DND-41 (cell line): ENCODE measurements around the gene GNMT.
"Not testable (repeated sequence)": the region's sequence is repeated elsewhere in the genome, so short reads cannot be mapped to it uniquely, and the experiment has no call there.

ENCODE experiments used
- ATAC-seq: fragments of 200-7000 bp; cut with Tn5 transposase; 3 replicates; pipeline ENCODE4 v1.9.1; 2021; ENCODE audit warnings: low read depth; ENCODE audit not compliant: insufficient read depth
- DNase-seq: peaks from one replicate; pipeline ENCODE4 v3.0.0-alpha.2; 2020
- H2AFZ ChIP-seq: 2 replicates; pipeline ENCODE4 v1.6.0; 2012; ENCODE audit warnings: low read depth, low read length
- H3K27ac ChIP-seq: 2 replicates; pipeline ENCODE4 v1.5.1; 2012; ENCODE audit warnings: low read length, inconsistent platforms
- H3K27me3 ChIP-seq: fragments of 200-600 bp; sonication (generic); 2 replicates; pipeline ENCODE4 v1.6.0; 2012; ENCODE audit warnings: low read length, mild to moderate bottlenecking, inconsistent platforms; ENCODE audit not compliant: insufficient read depth, poor library complexity
- H3K36me3 ChIP-seq: 2 replicates; pipeline ENCODE4 v1.5.1; 2012; ENCODE audit warnings: low read length, inconsistent platforms; ENCODE audit not compliant: insufficient read depth
- H3K4me1 ChIP-seq: 2 replicates; pipeline ENCODE4 v1.5.1; 2012; ENCODE audit warnings: mild to moderate bottlenecking, low read length; ENCODE audit not compliant: insufficient read depth
- H3K4me2 ChIP-seq: 2 replicates; pipeline ENCODE4 v1.6.0; 2012; ENCODE audit warnings: mild to moderate bottlenecking, moderate library complexity, low read length, inconsistent platforms; ENCODE audit not compliant: insufficient read depth
- H3K4me3 ChIP-seq, 2 experiments: fragments of 200-600 bp in 1 of 2; shearing (Covaris generic) in 1 of 2; 2 replicates each; pipeline ENCODE4 v1.5.1; 2012 to 2016; ENCODE audit warnings: inconsistent platforms in 2 of 2, low read length in 2 of 2, mild to moderate bottlenecking in 2 of 2, low read depth in 1 of 2, moderate library complexity in 1 of 2
- H3K79me2 ChIP-seq: 2 replicates; pipeline ENCODE4 v1.6.0; 2012; ENCODE audit warnings: low read length, inconsistent platforms; ENCODE audit not compliant: insufficient read depth
- H3K9ac ChIP-seq: 2 replicates; pipeline ENCODE4 v1.6.0; 2012; ENCODE audit warnings: low read depth, mild to moderate bottlenecking, inconsistent platforms, low read length, moderate library complexity
- H3K9me3 ChIP-seq: 2 replicates; pipeline ENCODE4 v1.5.1; 2012; ENCODE audit warnings: low read length, moderate library complexity, mild to moderate bottlenecking, inconsistent platforms; ENCODE audit not compliant: insufficient read depth, severe bottlenecking
- H4K20me1 ChIP-seq: 2 replicates; pipeline ENCODE4 v1.6.0; 2012; ENCODE audit warnings: low read length; ENCODE audit not compliant: insufficient read depth
- CTCF ChIP-seq: IDR thresholded peaks from 2 replicates; pipeline ENCODE4 v1.5.1; 2012; ENCODE audit warnings: borderline replicate concordance, low read length, moderate library complexity, mild to moderate bottlenecking; ENCODE audit not compliant: poor library complexity, severe bottlenecking; ENCODE audit errors: extremely low read depth
- EZH2 ChIP-seq: IDR thresholded peaks from 3 replicates; pipeline ENCODE4 v1.6.1; 2012; ENCODE audit warnings: borderline replicate concordance, low read depth, mild to moderate bottlenecking, moderate library complexity, low read length, inconsistent platforms; ENCODE audit not compliant: severe bottlenecking

GNMT gene

GRCh38 chr6:42942444-42942843 is 18.1 kb upstream of the GNMT start:
- ATAC-seq: no peak
- Histone ChIP-seq H3K36me3 (peaks cover 60% of the 10 kb centered on the region), H3K4me3 (no peak overlapping the region), H3K79me2 (no peaks in the 10 kb centered on the region), H3K27me3 (no peaks in the 10 kb centered on the region), H3K27ac (no peak overlapping the region), H2AFZ (no peak overlapping the region), H3K4me1 (no peaks in the 10 kb centered on the region), H4K20me1 (peaks cover 26% of the 10 kb centered on the region), H3K4me2 (no peak overlapping the region), H3K9me3 (no peaks in the 10 kb centered on the region), H3K9ac (no peak overlapping the region)
- DNase-seq: no peak
- no peak for TF ChIP-seq CTCF
- no peak for TF ChIP-seq EZH2

- Histone ChIP-seq H4K20me1 (no peaks in the 10 kb centered on the region), H3K27ac (no peak overlapping the region), H3K4me3 (no peak overlapping the region), H3K36me3 (peaks cover 17% of the 10 kb centered on the region), H2AFZ (no peak overlapping the region), H3K4me1 (no peaks in the 10 kb centered on the region), H3K79me2 (no peaks in the 10 kb centered on the region), H3K9ac (no peak overlapping the region), H3K27me3 (no peaks in the 10 kb centered on the region), H3K9me3 (no peaks in the 10 kb centered on the region), H3K4me2 (no peak overlapping the region)
- no peak for DNase-seq
- TF ChIP-seq EZH2 (no peak), CTCF (no peak)
- no peak for ATAC-seq
Measured at GRCh38 chr6:42947950-42948349, 12.6 kb upstream of the GNMT start.

GRCh38 chr6:42952389-42952788 is 8.2 kb upstream of the GNMT start:
- Histone ChIP-seq H3K27ac (no peak overlapping the region), H2AFZ (no peak overlapping the region), H3K27me3 (no peaks in the 10 kb centered on the region), H3K79me2 (no peaks in the 10 kb centered on the region), H3K9me3 (no peaks in the 10 kb centered on the region), H3K36me3 (no peaks in the 10 kb centered on the region), H3K4me1 (no peaks in the 10 kb centered on the region), H3K4me2 (no peak overlapping the region), H3K9ac (no peak overlapping the region), H3K4me3 (no peak overlapping the region), H4K20me1 (no peaks in the 10 kb centered on the region)
- DNase-seq: no peak
- ATAC-seq: no peak
- TF ChIP-seq EZH2 (no peak), CTCF (no peak)

- H3K9ac ChIP-seq, DNase-seq, H2AFZ ChIP-seq, H3K36me3 ChIP-seq, H3K4me3 ChIP-seq, H3K79me2 ChIP-seq, H3K4me2 ChIP-seq, H3K4me1 ChIP-seq, H3K27me3 ChIP-seq, H3K27ac ChIP-seq, H4K20me1 ChIP-seq, ATAC-seq, H3K9me3 ChIP-seq: not testable (repeated sequence)
Measured at GRCh38 chr6:42954405-42954804, 6.1 kb upstream of the GNMT start.
